Urothelium cell line (cell line): ENCODE results near the gene SMCO1.
"Not testable (repeated sequence)": the region's sequence is repeated elsewhere in the genome, so short reads cannot be mapped to it uniquely, and the experiment has no call there.

Experiments used
- DNase-seq: peaks from one replicate; pipeline ENCODE4 v3.0.0; 2011; ENCODE audit warnings: low spot score, mixed read lengths
- FAIRE-seq: peaks from 2 replicates; lab custom pipeline; 2011; peaks lifted over from hg19 to GRCh38; lab: Jason Lieb, UNC

Gene SMCO1

GRCh38 chr3:196496183-196496582 lies 19.0 kb downstream of the SMCO1 start:
- DNase-seq (no peak), FAIRE-seq (no peak)

GRCh38 chr3:196493292-196493691 lies 21.9 kb downstream of the SMCO1 start:
- DNase-seq, result no peak
- no peak for FAIRE-seq

GRCh38 chr3:196492080-196492479 lies 23.1 kb downstream of the SMCO1 start:
- FAIRE-seq (no peak), DNase-seq (no peak)

- DNase-seq (no peak), FAIRE-seq (no peak)
These were observed 25.4 kb downstream of the SMCO1 start for GRCh38 chr3:196489747-196490146.

- DNase-seq, result no peak
- no peak for FAIRE-seq
These were observed 28.9 kb downstream of the SMCO1 start for GRCh38 chr3:196486263-196486662.

GRCh38 chr3:196477678-196478077 lies 37.5 kb downstream of the SMCO1 start:
- FAIRE-seq (no peak), DNase-seq (no peak)

GRCh38 chr3:196472286-196472685 lies 42.9 kb downstream of the SMCO1 start:
- no peak for DNase-seq
- FAIRE-seq, result no peak

GRCh38 chr3:196471551-196471950 lies 43.6 kb downstream of the SMCO1 start:
- no peak for DNase-seq
- FAIRE-seq, result no peak

GRCh38 chr3:196470182-196470581 lies 45.0 kb downstream of the SMCO1 start:
- FAIRE-seq, DNase-seq: not testable (repeated sequence)

GRCh38 chr3:196463804-196464203 lies 51.3 kb downstream of the SMCO1 start:
- no peak for FAIRE-seq
- DNase-seq, result no peak

GRCh38 chr3:196463478-196463756 lies 51.7 kb downstream of the SMCO1 start:
- FAIRE-seq, result no peak
- DNase-seq, result no peak

- FAIRE-seq, DNase-seq: not testable (repeated sequence)
These were observed 52.3 kb downstream of the SMCO1 start for GRCh38 chr3:196462680-196463477.

- DNase-seq, result no peak
- FAIRE-seq, result no peak
These were observed 57.1 kb downstream of the SMCO1 start for GRCh38 chr3:196458063-196458462.

- DNase-seq, result not testable (repeated sequence)
These were observed 57.7 kb downstream of the SMCO1 start for GRCh38 chr3:196457470-196457869.

More at GRCh38 chr3:196457470-196457869, 57.7 kb downstream of the SMCO1 start:
- FAIRE-seq, result not testable (repeated sequence)
